Dendritic cell treated with granulocyte-macrophage colony-stimulating factor and Interleukin-4, amounts not matched to agents 40 ng/mL and 50 ng/mL, for 4 days (primary cell): ENCODE results near the gene CORO2B.

Experiments used
- H3K27ac Mint-ChIP-seq: one replicate; pipeline ENCODE4 v1.8.0; 2022; ENCODE audit warnings: mild to moderate bottlenecking, mixed read lengths
- H3K27me3 Mint-ChIP-seq: one replicate; pipeline ENCODE4 v1.8.0; 2022; ENCODE audit warnings: mild to moderate bottlenecking, mixed read lengths
- H3K36me3 Mint-ChIP-seq: one replicate; pipeline ENCODE4 v1.8.0; 2022; ENCODE audit warnings: low read depth, mixed read lengths
- H3K4me1 Mint-ChIP-seq: one replicate; pipeline ENCODE4 v1.8.0; 2022; ENCODE audit warnings: low read depth, mixed read lengths
- H3K4me3 Mint-ChIP-seq: one replicate; pipeline ENCODE4 v1.8.0; 2022; ENCODE audit warnings: mild to moderate bottlenecking, moderate library complexity, mixed read lengths
- H3K9me3 Mint-ChIP-seq: one replicate; pipeline ENCODE4 v1.8.0; 2022; ENCODE audit warnings: mixed read lengths
- intact Hi-C: fragments of 100-400 bp; cut with micrococcal nuclease; formaldehyde crosslinking; loops from one replicate; pipeline ENCODE4 v1.15.0; 2022

Gene CORO2B

DNA sequence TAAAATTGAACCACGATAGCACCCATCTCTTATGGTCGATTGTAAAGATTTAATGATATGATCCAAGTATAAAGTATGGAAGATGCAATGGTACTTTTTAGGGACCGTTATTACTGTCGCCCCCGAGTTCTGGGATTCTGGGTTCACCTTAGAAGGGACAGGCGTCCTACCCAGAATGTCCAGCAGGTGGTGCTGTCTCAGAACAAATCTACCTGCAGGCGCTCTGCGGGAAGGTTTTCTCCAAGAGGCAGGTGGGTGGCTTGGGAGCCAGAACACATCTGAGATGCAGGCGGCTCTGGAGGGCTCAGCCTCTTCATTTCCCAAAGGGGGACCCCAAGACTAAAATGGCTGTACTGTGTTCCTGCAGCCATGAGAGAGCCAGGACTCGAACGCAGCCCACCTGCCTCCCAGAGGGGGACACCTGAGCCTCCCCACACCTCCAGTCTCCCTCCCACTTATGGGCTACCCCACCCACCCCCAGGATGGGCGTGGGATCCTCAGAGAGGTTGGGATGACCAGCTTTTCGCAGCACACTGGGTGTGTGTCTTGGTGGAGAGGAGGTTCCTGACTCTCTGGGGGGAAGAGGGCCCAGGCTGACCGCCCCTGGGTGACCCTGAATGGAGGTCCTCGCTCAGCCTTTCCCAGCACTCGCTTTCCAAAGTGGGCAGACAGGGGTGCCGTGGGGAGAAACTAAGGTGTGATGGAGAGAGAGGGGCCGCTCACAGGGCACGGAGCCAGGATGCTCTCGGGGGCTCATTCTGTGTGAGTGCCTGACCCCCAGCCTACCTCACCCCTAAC, 28.1 kb upstream of the CORO2B start:
- H3K27me3 Mint-ChIP-seq = peaks cover 17% of the 10 kb centered on the region
- intact Hi-C loops = loop anchor here (10.0 kb wide), 1 partner anchor 246 kb away; no protein-coding TSS in a partner anchor
- H3K4me1 Mint-ChIP-seq = no peaks in the 10 kb centered on the region
- no peaks in the 10 kb centered on the region for H3K36me3 Mint-ChIP-seq
- H3K9me3 Mint-ChIP-seq = no peaks in the 10 kb centered on the region
- no peak overlapping the region for H3K27ac Mint-ChIP-seq
- H3K4me3 Mint-ChIP-seq = no peak overlapping the region

DNA sequence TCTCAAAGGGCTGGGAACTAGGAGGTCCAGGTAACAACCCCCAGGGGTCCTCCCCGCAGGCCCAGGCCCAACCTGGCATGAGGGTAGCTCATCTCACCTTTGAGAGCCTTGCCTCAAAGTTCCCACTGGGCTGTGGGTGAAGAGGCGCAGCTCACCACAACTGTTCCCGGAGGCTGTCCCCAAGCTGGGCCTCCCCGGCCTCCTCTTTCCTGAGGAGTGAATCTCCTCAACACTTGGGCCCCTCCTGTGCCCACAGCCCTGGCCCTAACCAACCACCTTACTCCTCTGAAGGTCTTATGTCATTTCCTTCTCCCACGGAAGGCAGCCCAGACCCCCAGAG, 27.5 kb upstream of the CORO2B start:
- Mint-ChIP-seq H3K4me1 (no peaks in the 10 kb centered on the region), H3K4me3 (no peak overlapping the region), H3K9me3 (no peaks in the 10 kb centered on the region), H3K27ac (no peak overlapping the region), H3K27me3 (peaks cover 21% of the 10 kb centered on the region), H3K36me3 (no peaks in the 10 kb centered on the region)
- intact Hi-C loops = loop anchor here (10.0 kb wide), 1 partner anchor 246 kb away; no protein-coding TSS in a partner anchor

DNA sequence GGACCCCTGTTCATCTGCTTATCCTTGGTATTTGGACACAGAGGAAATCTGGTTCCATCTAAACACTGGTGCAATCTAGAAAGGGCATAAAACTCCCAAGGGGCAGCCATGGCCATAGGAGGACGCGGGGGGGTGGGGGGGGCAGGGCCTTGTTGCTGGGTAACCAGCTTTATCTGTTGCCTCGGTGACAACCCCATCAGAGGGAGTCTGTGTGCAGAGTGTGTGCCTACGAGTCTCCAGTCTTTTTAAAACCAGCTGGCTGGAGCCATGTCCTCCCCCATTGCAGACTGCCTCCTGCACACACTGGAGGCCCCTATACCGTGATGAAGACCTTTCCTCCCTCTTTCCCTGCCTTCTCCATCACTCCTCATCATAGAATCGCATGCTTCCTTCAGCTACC, 26.4 kb upstream of the CORO2B start:
- H3K27ac Mint-ChIP-seq = no peak overlapping the region
- no peaks in the 10 kb centered on the region for H3K9me3 Mint-ChIP-seq
- peaks cover 25% of the 10 kb centered on the region for H3K27me3 Mint-ChIP-seq
- intact Hi-C loops = loop anchor here (10.0 kb wide), 1 partner anchor 248 kb away; no protein-coding TSS in a partner anchor
- no peak overlapping the region for H3K4me3 Mint-ChIP-seq
- no peaks in the 10 kb centered on the region for H3K36me3 Mint-ChIP-seq
- H3K4me1 Mint-ChIP-seq = no peaks in the 10 kb centered on the region

DNA sequence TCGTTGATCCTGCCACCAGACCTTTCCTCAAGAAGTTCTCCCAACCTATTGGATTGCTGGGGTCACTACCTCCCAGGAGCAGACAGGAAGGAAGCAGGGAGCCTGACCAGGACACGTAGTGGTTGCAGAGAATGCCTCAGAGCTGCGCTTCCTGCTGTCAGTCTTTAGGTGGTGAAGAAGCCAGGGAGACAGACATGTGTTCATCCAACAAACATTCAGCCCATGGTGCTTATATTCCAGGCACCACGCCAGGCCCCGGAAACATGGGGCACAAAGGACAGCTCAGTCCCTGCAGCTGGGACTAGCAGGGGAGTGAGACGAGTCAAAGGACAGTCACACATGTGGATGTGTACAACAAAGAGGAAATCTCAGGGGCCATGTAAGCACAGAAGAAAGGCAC, 26.0 kb upstream of the CORO2B start:
- Mint-ChIP-seq H3K9me3 (no peaks in the 10 kb centered on the region), H3K27me3 (peaks cover 28% of the 10 kb centered on the region), H3K27ac (no peak overlapping the region), H3K36me3 (no peaks in the 10 kb centered on the region), H3K4me3 (no peak overlapping the region), H3K4me1 (no peaks in the 10 kb centered on the region)
- intact Hi-C loops = loop anchor here (10.0 kb wide), 1 partner anchor 248 kb away; no protein-coding TSS in a partner anchor

DNA sequence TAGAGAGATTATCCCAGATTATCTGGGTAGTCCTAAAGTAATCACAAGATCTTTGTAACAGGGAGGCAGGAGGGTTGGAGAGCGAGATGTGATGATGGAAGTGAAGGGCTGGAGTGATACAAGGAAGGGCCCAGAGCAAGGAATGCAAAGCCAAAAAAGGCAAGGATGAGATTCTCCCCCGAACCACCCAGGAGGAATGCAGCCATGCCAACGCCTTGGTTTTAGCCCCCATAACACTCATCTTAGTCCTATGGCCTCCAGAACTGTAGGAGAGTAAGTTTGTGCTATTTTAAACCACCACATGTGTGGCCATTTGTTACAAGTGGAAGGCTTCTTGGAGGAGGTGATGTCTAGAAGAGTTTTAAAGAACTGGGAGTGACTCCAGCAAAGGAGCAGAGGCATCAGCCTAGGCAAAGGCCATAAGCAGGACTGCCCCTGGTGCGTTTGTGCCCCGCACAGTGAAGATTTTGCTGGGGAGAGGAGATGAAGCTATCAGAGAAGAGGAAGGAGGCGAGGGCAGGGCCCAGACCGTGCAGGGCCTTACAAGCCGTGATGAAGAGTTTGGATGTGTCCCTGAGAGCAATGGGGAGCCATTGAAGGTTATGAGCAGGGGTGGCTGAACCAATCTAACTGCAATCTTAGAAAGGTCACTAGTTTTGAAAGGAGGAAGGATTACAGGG, 25.3 kb upstream of the CORO2B start:
- H3K4me1 Mint-ChIP-seq = peaks cover under 1% of the 10 kb centered on the region
- H3K4me3 Mint-ChIP-seq = no peak overlapping the region
- peaks cover 34% of the 10 kb centered on the region for H3K27me3 Mint-ChIP-seq
- no peaks in the 10 kb centered on the region for H3K9me3 Mint-ChIP-seq
- no peaks in the 10 kb centered on the region for H3K36me3 Mint-ChIP-seq
- H3K27ac Mint-ChIP-seq = no peak overlapping the region
- intact Hi-C loops = loop anchor here (10.0 kb wide), 1 partner anchor 249 kb away; no protein-coding TSS in a partner anchor

DNA sequence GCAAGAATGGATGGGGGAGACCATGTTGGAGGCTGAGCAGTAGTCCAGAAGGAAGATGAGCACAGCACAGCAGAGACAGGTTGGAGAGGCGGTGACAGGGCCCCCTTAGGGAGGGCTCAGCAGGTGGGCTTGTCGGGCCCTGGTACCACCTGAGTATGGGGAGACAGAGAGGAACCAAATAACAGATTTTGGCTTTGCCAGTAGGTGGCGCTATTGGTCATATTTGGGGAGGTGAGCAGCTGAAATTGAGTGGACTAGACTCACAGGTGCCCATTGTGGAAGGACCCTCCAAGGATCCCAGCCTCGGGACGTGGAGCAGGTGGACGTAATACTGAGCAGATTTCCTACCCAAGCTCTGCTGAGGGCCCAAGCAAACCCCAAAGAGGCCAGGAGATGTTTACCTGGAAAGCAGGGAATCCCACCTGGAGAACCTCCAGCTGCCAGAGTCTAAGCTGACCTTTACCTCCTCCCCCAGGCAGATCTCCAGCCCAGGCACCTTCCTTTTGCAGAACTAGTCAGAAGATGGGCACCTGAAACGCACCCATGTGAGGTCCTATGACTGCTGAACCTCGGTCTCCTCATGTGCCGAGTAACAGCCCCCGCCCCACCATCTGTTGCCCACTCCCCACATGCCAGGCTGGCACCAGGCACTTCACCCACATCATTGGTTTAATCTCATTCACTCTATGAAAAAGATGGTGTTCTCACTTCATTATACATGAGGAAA, 24.6 kb upstream of the CORO2B start:
- no peaks in the 10 kb centered on the region for H3K9me3 Mint-ChIP-seq
- H3K4me3 Mint-ChIP-seq = no peak overlapping the region
- intact Hi-C loops = loop anchor here (1.0 to 10.0 kb wide), 2 partner anchors 249 to 321 kb away; no protein-coding TSS in a partner anchor
- H3K27ac Mint-ChIP-seq = no peak overlapping the region
- H3K4me1 Mint-ChIP-seq = peaks cover 8% of the 10 kb centered on the region
- peaks cover 41% of the 10 kb centered on the region for H3K27me3 Mint-ChIP-seq
- no peaks in the 10 kb centered on the region for H3K36me3 Mint-ChIP-seq

DNA sequence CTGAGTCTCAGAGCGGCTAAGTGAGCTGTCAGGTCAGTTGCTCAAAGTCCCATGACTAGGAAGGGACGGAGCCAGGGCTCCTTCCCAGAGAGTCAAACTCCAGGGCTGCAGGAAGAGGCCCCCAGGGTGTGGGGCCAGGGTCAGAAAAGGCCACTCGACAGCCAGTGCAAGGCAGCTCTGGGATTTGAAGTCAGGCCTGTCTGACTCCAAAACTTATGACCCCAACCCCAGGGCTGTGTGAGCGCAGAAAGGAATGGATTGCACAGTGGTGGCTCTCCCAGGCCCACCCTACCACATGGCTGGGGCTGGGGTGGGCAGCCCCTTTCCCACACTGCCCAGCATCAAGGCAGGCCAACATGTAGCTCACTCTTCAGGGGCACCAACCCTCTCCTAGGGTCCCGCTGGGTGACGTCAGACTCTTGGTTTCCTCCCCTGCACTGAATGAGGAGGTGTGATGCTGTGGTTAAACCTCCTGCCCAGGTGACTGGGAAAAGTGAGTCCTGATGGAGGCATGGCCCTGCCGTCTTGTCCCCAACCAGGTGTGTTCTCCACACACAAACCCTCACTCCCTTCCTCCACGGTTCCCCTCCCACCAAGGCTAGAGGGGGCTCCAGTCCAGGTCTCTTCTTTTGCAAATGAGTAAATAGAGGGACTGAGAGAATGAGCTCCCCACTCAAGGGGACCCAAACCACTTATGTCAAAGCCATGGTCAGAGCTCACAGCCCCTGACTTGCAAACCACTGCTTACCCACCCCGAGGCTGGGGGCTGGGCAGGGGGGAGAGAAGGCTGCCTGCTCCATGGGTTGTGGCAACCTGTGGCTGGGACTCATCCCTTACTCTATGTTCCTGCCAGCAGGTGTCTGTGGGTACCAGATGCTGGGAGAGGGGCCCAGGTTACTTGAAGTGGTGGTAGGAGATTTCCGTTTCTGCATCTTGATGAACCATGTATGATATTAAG, 23.8 kb upstream of the CORO2B start:
- Mint-ChIP-seq H3K4me3 (no peak overlapping the region), H3K36me3 (no peaks in the 10 kb centered on the region), H3K4me1 (peaks cover 16% of the 10 kb centered on the region), H3K27ac (no peak overlapping the region), H3K27me3 (peaks cover 44% of the 10 kb centered on the region), H3K9me3 (no peaks in the 10 kb centered on the region)
- intact Hi-C loops = loop anchor here (1.0 to 10.0 kb wide), 2 partner anchors 250 to 320 kb away; no protein-coding TSS in a partner anchor

DNA sequence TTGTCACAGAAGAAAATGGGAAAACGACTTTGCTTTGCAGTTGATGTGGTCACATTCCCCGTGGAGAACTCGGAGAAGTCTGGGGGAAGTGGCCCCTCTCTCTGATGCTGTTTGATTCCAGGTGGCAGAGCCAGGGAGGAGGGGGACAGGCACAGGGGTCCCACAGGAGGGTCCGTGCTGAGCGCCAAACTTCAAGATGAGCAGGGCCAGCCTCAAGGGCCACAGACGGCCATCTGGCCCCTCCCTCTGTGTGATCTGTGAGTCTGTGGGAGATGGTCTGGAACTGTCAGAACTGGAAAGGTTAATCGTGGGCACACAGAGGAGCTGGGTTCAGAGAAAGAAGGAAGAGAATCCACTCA, 23.1 kb upstream of the CORO2B start:
- H3K9me3 Mint-ChIP-seq = no peaks in the 10 kb centered on the region
- H3K27me3 Mint-ChIP-seq = peaks cover 47% of the 10 kb centered on the region
- H3K27ac Mint-ChIP-seq = no peak overlapping the region
- H3K4me3 Mint-ChIP-seq = no peak overlapping the region
- intact Hi-C loops = loop anchor here (10.0 kb wide), 1 partner anchor 251 kb away; no protein-coding TSS in a partner anchor
- peaks cover 17% of the 10 kb centered on the region for H3K4me1 Mint-ChIP-seq
- no peaks in the 10 kb centered on the region for H3K36me3 Mint-ChIP-seq

DNA sequence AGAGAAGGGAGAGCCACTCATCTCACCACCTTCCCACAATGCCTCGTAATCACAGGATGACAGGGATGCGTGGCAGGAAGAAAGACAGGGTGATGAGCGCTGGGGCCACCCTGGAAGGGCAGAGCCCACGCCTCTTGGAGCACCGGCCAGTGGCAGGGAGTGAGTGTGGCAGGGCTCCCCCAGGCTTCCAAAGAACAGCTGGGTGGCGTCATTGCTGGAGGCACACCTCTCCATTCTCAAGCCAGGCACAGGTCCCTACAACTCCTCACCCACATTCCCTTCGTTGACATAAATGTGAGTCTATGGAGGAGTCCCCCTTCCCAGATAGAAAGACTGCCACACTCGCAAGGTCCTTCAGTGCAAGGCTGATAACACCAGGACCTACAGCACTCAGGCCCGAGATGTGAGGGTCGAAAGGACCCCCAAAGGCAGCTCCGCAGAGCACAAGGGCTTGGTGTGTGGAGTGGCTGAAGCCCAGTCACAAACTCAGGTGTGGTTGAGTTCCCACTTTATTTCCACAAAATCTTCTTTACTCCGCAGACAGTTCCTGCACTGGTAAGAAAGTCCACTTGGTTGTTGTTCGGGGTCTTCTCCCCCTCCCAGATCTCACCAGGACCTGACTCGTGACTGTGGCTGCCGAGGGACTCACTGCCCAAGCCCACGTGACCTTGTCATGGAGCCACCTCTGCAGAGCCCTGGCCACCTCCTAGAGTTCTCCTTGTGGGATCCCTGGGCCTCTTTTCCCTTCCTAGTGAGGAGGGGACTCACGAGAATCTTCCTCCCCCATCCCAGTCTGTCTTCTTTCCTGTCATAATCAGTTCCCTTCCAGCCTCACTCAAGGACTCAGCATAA, 22.4 kb upstream of the CORO2B start:
- Mint-ChIP-seq H3K9me3 (no peaks in the 10 kb centered on the region), H3K36me3 (no peaks in the 10 kb centered on the region), H3K4me3 (no peak overlapping the region), H3K27ac (no peak overlapping the region), H3K4me1 (peaks cover 17% of the 10 kb centered on the region), H3K27me3 (peaks cover 52% of the 10 kb centered on the region)
- intact Hi-C loops = loop anchor here (10.0 kb wide), 1 partner anchor 252 kb away; no protein-coding TSS in a partner anchor

DNA sequence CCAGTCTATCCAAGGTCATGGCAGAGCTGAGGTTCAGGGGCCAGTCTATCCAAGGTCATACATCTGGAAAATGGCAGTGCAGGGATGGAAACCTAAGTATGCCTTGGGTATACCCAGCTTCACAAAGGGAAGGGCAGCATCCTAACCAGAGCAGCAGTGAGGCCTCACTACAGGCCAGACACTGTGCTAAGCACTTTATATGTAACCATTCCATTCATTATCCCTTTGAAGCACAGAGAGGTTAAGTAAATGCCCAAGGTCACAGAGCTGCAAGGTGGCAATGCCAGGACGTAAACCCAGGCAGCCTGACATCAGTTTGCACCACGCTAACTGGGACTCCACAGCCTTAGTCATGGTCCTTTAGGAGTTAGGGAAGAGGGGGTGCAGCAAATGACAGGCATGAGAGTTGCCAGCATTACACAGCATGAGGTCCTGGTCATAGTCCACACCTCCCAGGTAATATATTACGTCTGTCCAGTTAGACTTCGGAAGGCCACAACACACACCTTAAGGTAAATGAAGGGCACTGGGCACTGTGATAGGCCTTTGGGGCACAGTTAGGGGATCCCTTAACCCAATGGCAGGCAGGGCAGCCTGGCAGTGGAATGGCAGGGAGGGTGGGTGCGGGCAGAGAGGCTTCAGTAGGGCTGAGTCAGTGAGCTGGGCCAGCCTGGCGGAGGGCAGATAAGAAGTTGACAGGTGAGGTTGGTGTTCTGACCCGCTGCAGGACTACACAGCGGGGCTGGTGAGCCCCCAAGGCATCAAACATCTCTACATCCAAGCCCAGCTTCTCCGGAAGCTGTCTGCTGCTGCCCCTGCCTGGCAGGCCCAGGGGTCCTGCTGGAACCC, 21.1 kb upstream of the CORO2B start:
- Mint-ChIP-seq H3K36me3 (no peaks in the 10 kb centered on the region), H3K4me3 (no peak overlapping the region), H3K27ac (no peak overlapping the region), H3K9me3 (no peaks in the 10 kb centered on the region), H3K27me3 (peaks cover 52% of the 10 kb centered on the region), H3K4me1 (peaks cover 17% of the 10 kb centered on the region)
- intact Hi-C loops = loop anchor here (10.0 kb wide), 1 partner anchor 253 kb away; no protein-coding TSS in a partner anchor

DNA sequence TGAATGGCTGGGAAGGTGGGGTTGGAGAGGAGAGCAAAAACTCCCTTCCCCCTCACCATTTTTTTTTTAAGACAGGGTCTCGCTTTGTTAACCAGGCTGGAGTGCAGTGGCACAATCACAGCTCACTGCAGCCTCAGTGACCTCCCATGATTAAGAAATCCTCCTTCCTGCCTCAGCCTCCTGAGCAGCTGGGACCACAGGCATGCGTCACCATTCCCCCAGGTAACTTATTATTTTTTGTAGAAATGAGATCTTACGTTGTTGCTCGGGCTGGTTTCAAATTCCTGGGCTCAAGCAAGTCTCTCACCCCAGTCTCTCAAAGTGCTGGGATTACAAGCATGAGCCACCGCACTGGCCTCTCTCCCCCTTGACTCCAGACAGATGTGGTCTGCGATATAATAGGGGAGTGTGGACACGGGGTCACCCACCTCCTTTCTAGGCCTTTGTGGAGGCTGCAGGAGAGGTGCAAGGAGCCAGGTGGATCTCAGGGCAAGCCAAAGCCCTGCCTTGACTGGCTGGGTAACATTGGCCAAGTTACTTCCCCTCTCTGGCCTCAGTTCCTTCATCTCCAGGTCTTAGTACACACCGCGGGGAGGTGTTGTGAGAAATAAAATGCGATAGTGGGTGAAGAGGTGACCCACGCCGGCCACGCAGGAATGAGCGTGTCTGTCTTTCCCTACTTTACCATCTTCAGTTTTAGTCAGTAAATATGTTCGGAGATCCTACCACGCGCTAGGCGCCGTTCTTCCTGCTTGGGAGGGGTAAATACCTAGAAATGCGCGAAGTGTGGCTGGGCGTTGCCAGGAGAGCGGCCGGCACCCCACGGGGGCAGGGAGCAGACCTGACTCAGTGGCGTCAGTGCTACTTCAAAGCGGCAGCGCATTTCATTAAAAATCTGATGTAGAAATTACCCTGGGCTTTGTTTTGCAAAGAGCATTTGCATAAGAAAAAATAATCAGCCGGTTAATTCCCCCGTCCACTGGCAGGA, 20.2 kb upstream of the CORO2B start:
- intact Hi-C loops = loop anchor here (1.0 to 10.0 kb wide), 3 partner anchors 116 to 317 kb away; no protein-coding TSS in a partner anchor
- Mint-ChIP-seq H3K27me3 (peaks cover 57% of the 10 kb centered on the region), H3K27ac (peak overlapping the region; percentile 13), H3K4me3 (peak overlapping the region; percentile 76), H3K36me3 (no peaks in the 10 kb centered on the region), H3K4me1 (peaks cover 17% of the 10 kb centered on the region), H3K9me3 (no peaks in the 10 kb centered on the region)
